Stimulated activated CD8-positive, alpha-beta memory T cell treated with anti-CD3 and anti-CD28 coated beads, Interleukin-4, amount 100 ng/mL, for 48 hours (primary cell): ENCODE results near the gene GPC1.
A peak's percentile ranks its signal among the peaks of the same experiment; 100 is the strongest.

Experiments
- DNase-seq: peaks from one replicate; pipeline ENCODE4 v3.0.0-alpha.2; 2020

The GPC1 gene

GRCh38 chr2:240469239-240469636 is 33.8 kb downstream of the GPC1 start:
- DNase-seq: no peak

- no peak for DNase-seq
These were observed 34.3 kb downstream of the GPC1 start for GRCh38 chr2:240469740-240470139.

- DNase-seq: no peak
These were observed 36.8 kb downstream of the GPC1 start for GRCh38 chr2:240472078-240472790.

- DNase-seq: no peak
These were observed 37.7 kb downstream of the GPC1 start for GRCh38 chr2:240473211-240473610.

GRCh38 chr2:240477916-240478315 is 42.5 kb downstream of the GPC1 start:
- DNase-seq: no peak

GRCh38 chr2:240478346-240479110 is 43.1 kb downstream of the GPC1 start:
- DNase-seq: peak; percentile 14

- peak; percentile 12 for DNase-seq
These were observed 43.6 kb downstream of the GPC1 start for GRCh38 chr2:240479111-240479501.

GRCh38 chr2:240480834-240481623 is 45.6 kb downstream of the GPC1 start:
- peak; percentile 10 for DNase-seq

GRCh38 chr2:240481720-240482119 is 46.3 kb downstream of the GPC1 start:
- DNase-seq: peak; percentile 17

- peak; percentile 18 for DNase-seq
These were observed 46.7 kb downstream of the GPC1 start for GRCh38 chr2:240482141-240482540.

GRCh38 chr2:240491483-240491882 is 56.0 kb downstream of the GPC1 start:
- no peak for DNase-seq

- DNase-seq: no peak
These were observed 58.8 kb downstream of the GPC1 start for GRCh38 chr2:240494194-240494793.

GRCh38 chr2:240494942-240495341 is 59.5 kb downstream of the GPC1 start:
- peak; percentile 23 for DNase-seq

- peak; percentile 12 for DNase-seq
These were observed 61.6 kb downstream of the GPC1 start for GRCh38 chr2:240497082-240497481.

GRCh38 chr2:240498171-240498957 is 62.9 kb downstream of the GPC1 start:
- peak; percentile 19 for DNase-seq

- peak; percentile 10 for DNase-seq
These were observed 63.4 kb downstream of the GPC1 start for GRCh38 chr2:240498958-240499260.

- DNase-seq: peak; percentile 19
These were observed 64.1 kb downstream of the GPC1 start for GRCh38 chr2:240499309-240500301.

- peak; percentile 17 for DNase-seq
These were observed 65.3 kb downstream of the GPC1 start for GRCh38 chr2:240500561-240501423.

GRCh38 chr2:240501531-240501991 is 66.1 kb downstream of the GPC1 start:
- peak; percentile 8 for DNase-seq

GRCh38 chr2:240502059-240502429 is 66.6 kb downstream of the GPC1 start:
- DNase-seq: peak; percentile 7
